Measurements from ENCODE around the gene HNRNPK.

The HNRNPK gene

DNA sequence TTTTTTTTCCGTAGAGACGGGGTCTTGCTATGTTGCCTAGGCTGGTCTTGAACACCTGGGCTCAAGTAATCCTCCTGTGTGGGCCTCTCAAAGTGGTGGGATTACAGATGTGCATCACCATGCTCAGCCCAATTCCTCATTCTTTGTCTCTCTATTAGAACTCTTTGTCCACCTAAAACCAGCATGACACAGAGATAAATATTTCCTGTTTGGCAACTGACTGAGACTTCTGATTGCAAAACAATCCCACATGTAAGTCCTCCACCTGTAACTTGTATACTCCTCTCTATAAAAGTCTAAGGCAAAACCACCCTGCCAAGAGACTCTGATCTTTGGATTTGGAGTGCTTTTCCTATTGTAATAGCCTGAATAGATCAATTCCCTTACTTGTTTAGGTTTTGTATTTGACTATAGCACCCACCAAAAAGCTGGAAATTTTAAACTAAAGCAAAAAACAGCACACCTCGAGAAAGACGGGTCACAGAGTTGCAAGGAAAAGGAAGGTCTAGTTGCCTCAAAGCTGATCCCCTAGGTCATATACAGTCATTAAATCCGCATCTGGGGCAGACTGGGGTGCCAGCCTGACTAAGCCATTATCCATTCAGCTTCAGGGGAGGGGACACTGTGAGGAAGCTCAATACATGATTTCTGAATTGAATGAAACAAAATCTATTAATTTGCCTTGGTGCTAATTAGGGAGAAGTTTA, 45.3 kb downstream of the HNRNPK start:
- H3K4me3 ChIP-seq (replicated peaks; ENCODE audit: low read depth, low read length), result no peak overlapping the region
- TF ChIP-seq CTCF (IDR thresholded peaks at IDR 0.05; ENCODE audit: low read length, missing control alignments), result no peak
- DNase-seq (ENCODE audit: low read depth), result peak; percentile 87

DNA sequence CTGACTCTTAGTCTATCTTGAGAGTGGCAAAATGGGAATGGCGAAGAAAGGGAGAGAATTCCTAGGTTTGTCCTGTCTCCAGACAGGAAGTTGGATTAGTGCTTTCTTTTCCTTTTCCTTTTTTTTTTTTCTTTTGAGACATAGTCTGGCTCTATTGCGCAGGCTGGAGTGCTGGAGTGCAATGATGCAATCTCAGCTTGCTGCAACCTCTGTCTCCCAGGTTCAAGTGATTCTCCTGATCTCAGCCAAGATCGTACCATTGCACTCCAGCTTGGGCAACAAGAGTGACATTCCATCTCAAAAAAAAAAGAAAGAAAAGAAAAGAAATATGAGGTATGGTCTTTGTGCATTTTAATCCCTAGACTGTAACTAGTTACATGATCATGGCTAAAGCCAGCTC, 46.2 kb downstream of the HNRNPK start:
- H3K4me3 ChIP-seq (replicated peaks; ENCODE audit: low read depth, low read length), result no peak overlapping the region
- peak; percentile 86 for DNase-seq (ENCODE audit: low read depth)
- no peak for TF ChIP-seq CTCF (IDR thresholded peaks at IDR 0.05; ENCODE audit: low read length, missing control alignments)

DNA sequence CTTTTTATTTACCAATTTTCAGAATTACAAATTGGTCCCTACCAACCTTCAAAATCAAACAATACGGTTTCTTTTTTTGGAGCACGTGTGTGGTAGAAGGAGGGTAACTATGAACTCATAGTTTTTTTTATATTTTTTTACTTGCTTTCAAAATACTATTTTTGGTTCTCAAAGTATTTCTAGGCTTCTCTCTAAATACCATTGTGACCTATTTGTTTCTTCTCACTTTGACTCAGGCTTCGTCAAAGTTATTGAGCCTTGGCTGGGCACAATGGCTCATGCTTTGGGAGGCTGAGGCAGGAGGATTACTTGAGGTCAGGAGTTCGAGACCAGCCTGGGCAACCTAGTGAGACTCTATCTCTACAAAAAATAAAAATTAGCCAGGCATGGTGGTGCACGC, 47.2 kb downstream of the HNRNPK start:
- TF ChIP-seq CTCF (IDR thresholded peaks at IDR 0.05; ENCODE audit: low read length, missing control alignments), result no peak
- DNase-seq (ENCODE audit: low read depth), result no peak

DNA sequence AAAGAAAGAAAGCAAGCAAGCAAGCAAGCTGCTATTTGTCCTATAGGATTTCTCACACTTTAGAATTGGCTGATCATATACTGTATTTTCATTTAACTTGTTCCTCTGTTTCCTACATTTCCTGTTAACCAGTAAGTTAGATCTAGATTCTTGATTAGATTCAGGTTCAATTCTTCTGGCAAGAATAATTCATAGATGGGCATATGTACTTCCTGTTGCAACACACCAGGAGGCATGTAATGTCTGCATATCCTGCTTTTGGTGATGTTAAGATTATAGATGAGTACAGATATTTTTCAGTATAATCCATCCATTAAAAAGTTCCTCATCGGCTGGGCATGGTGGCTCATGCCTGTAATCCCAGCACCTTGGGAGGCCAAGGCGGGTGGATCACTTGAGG, 48.0 kb downstream of the HNRNPK start:
- TF ChIP-seq CTCF (IDR thresholded peaks at IDR 0.05; ENCODE audit: low read length, missing control alignments), result no peak

More for the DNA sequence above, 47.2 kb downstream of the HNRNPK start:
- H3K4me3 ChIP-seq (replicated peaks; ENCODE audit: low read depth, low read length), result no peak overlapping the region

GRCh38 chr9:83930881-83931280, 49.1 kb downstream of the HNRNPK start:
- TF ChIP-seq CTCF (IDR thresholded peaks at IDR 0.05; ENCODE audit: low read length, missing control alignments), result no peak
- DNase-seq (ENCODE audit: low read depth), result no peak

More for the DNA sequence above, 48.0 kb downstream of the HNRNPK start:
- no peak overlapping the region for H3K4me3 ChIP-seq (replicated peaks; ENCODE audit: low read depth, low read length)
- no peak for DNase-seq (ENCODE audit: low read depth)

GRCh38 chr9:83927591-83927990, 52.4 kb downstream of the HNRNPK start:
- H3K4me3 ChIP-seq (replicated peaks; ENCODE audit: low read depth, low read length), result no peak overlapping the region
- TF ChIP-seq CTCF (IDR thresholded peaks at IDR 0.05; ENCODE audit: low read length, missing control alignments), result no peak

More at GRCh38 chr9:83930881-83931280, 49.1 kb downstream of the HNRNPK start:
- H3K4me3 ChIP-seq (replicated peaks; ENCODE audit: low read depth, low read length), result no peak overlapping the region

More at GRCh38 chr9:83927591-83927990, 52.4 kb downstream of the HNRNPK start:
- no peak for DNase-seq (ENCODE audit: low read depth)

All from fibroblast of pulmonary artery (primary cell).